NCI-H345 (cell line): ENCODE measurements around the gene SPTLC3.
A peak's percentile ranks its signal among the peaks of the same experiment; 100 is the strongest.

Experiments
- DNase-seq: peaks from one replicate; lab custom pipeline; 2025; lab: John Stamatoyannopoulos, UW

The SPTLC3 gene

GRCh38 chr20:13141546-13141945 is 132.8 kb downstream of the SPTLC3 start:
- DNase-seq: peak; percentile 30

GRCh38 chr20:13142143-13142542 is 133.4 kb downstream of the SPTLC3 start:
- no peak for DNase-seq

- no peak for DNase-seq
These were observed 138.5 kb downstream of the SPTLC3 start for GRCh38 chr20:13147071-13147963.

GRCh38 chr20:13147971-13148370 is 139.2 kb downstream of the SPTLC3 start:
- DNase-seq: no peak

- DNase-seq: no peak
These were observed 139.6 kb downstream of the SPTLC3 start for GRCh38 chr20:13148402-13148801.

GRCh38 chr20:13148961-13149360 is 140.2 kb downstream of the SPTLC3 start:
- DNase-seq: no peak

GRCh38 chr20:13149371-13150105 is 140.8 kb downstream of the SPTLC3 start:
- DNase-seq: no peak

- DNase-seq: no peak
These were observed 149.6 kb downstream of the SPTLC3 start for GRCh38 chr20:13158369-13158768.

- no peak for DNase-seq
These were observed 151.1 kb downstream of the SPTLC3 start for GRCh38 chr20:13159889-13160288.

- DNase-seq: no peak
These were observed 156.4 kb downstream of the SPTLC3 start for GRCh38 chr20:13165203-13165602.

GRCh38 chr20:13166011-13166410 is 157.2 kb downstream of the SPTLC3 start:
- peak; percentile 61 for DNase-seq

GRCh38 chr20:13166437-13166836 is 157.7 kb downstream of the SPTLC3 start:
- DNase-seq: no peak

- no peak for DNase-seq
These were observed 160.3 kb downstream of the SPTLC3 start for GRCh38 chr20:13169086-13169485.

GRCh38 chr20:13170771-13171170 is 162.0 kb downstream of the SPTLC3 start:
- no peak for DNase-seq

GRCh38 chr20:13173201-13173600 is 164.4 kb downstream of the SPTLC3 start:
- no peak for DNase-seq

GRCh38 chr20:13174402-13174801 is 165.6 kb downstream of the SPTLC3 start:
- no peak for DNase-seq

GRCh38 chr20:13180986-13181889 is 172.5 kb downstream of the SPTLC3 start:
- DNase-seq: no peak

GRCh38 chr20:13183005-13183404 is 174.2 kb downstream of the SPTLC3 start:
- DNase-seq: no peak

GRCh38 chr20:13186043-13186774 is 177.4 kb downstream of the SPTLC3 start:
- no peak for DNase-seq

GRCh38 chr20:13187899-13188298 is 179.1 kb downstream of the SPTLC3 start:
- no peak for DNase-seq

GRCh38 chr20:13199279-13199678 is 190.5 kb downstream of the SPTLC3 start:
- peak; percentile 13 for DNase-seq
